ENCODE data around the gene TRPM1.
A peak's percentile ranks its signal among the peaks of the same experiment; 100 is the strongest.

Gene TRPM1

GRCh38 chr15:31084176-31084575 lies 17.3 kb downstream of the TRPM1 start:
- Histone ChIP-seq H3K36me3 (replicated peaks; ENCODE audit: insufficient read depth, low read length) (no peaks in the 10 kb centered on the region), H3K9ac (ENCODE audit: low read length) (no peak overlapping the region), H4K20me1 (ENCODE audit: insufficient read depth, low read length) (no peaks in the 10 kb centered on the region), H3K27me3 (replicated peaks; ENCODE audit: insufficient read depth, low read length) (no peaks in the 10 kb centered on the region), H3K9me3 (replicated peaks; ENCODE audit: insufficient read depth, low read length) (no peaks in the 10 kb centered on the region), H3K79me2 (ENCODE audit: low read length) (no peaks in the 10 kb centered on the region), H2AFZ (ENCODE audit: low read length) (no peak overlapping the region), H3K27ac (ENCODE audit: low read length) (peak overlapping the region; percentile 93; the same call in 1 of the 2 replicates), H3K4me1 (ENCODE audit: low read length) (peaks cover 56% of the 10 kb centered on the region), H3K9me2 (replicated peaks; ENCODE audit: insufficient read depth, low read length) (no peaks in the 10 kb centered on the region), H3F3A (ENCODE audit: insufficient read depth, low read length) (peaks cover 32% of the 10 kb centered on the region), H3K4me2 (ENCODE audit: low read depth, low read length) (peak overlapping the region; percentile 85), H3K4me3 (ENCODE audit: low read length) (no peak overlapping the region)
- TF ChIP-seq EZH2phosphoT487 (IDR thresholded peaks at IDR 0.05; ENCODE audit: low read length) (no peak), EZH2 (optimal IDR thresholded peaks at IDR 0.05; ENCODE audit: low read depth, low read length) (no peak), CTCF (IDR thresholded peaks at IDR 0.05; ENCODE audit: low read length) (no peak)
- DNase-seq, result no peak

- Histone ChIP-seq H3F3A (ENCODE audit: insufficient read depth, low read length) (peaks cover 32% of the 10 kb centered on the region), H2AFZ (ENCODE audit: low read length) (no peak overlapping the region), H3K4me2 (ENCODE audit: low read depth, low read length) (peak overlapping the region; percentile 85), H3K9me3 (replicated peaks; ENCODE audit: insufficient read depth, low read length) (no peaks in the 10 kb centered on the region), H3K79me2 (ENCODE audit: low read length) (no peaks in the 10 kb centered on the region), H3K9me2 (replicated peaks; ENCODE audit: insufficient read depth, low read length) (no peaks in the 10 kb centered on the region), H3K27ac (ENCODE audit: low read length) (peak overlapping the region; percentile 93), H3K4me3 (ENCODE audit: low read length) (peak overlapping the region; percentile 9; the same call in 1 of the 2 replicates), H3K4me1 (ENCODE audit: low read length) (peaks cover 64% of the 10 kb centered on the region), H3K36me3 (replicated peaks; ENCODE audit: insufficient read depth, low read length) (no peaks in the 10 kb centered on the region), H3K9ac (ENCODE audit: low read length) (peak overlapping the region; percentile 29), H4K20me1 (ENCODE audit: insufficient read depth, low read length) (no peaks in the 10 kb centered on the region), H3K27me3 (replicated peaks; ENCODE audit: insufficient read depth, low read length) (no peaks in the 10 kb centered on the region)
- TF ChIP-seq CTCF (IDR thresholded peaks at IDR 0.05; ENCODE audit: low read length) (no peak), EZH2phosphoT487 (IDR thresholded peaks at IDR 0.05; ENCODE audit: low read length) (no peak), EZH2 (optimal IDR thresholded peaks at IDR 0.05; ENCODE audit: low read depth, low read length) (no peak)
- DNase-seq, result peak; percentile 95
These were observed 18.1 kb downstream of the TRPM1 start for GRCh38 chr15:31083370-31083780.

GRCh38 chr15:31082771-31083369 lies 18.7 kb downstream of the TRPM1 start:
- peaks cover 32% of the 10 kb centered on the region for H3F3A ChIP-seq (ENCODE audit: insufficient read depth, low read length)
- no peaks in the 10 kb centered on the region for H3K79me2 ChIP-seq (ENCODE audit: low read length)
- no peak overlapping the region for H3K4me3 ChIP-seq (ENCODE audit: low read length)
- TF ChIP-seq CTCF (IDR thresholded peaks at IDR 0.05; ENCODE audit: low read length), result no peak
- no peak for TF ChIP-seq EZH2phosphoT487 (IDR thresholded peaks at IDR 0.05; ENCODE audit: low read length)
- no peak for TF ChIP-seq EZH2 (optimal IDR thresholded peaks at IDR 0.05; ENCODE audit: low read depth, low read length)
- no peaks in the 10 kb centered on the region for H3K9me2 ChIP-seq (replicated peaks; ENCODE audit: insufficient read depth, low read length)
- H3K9me3 ChIP-seq (replicated peaks; ENCODE audit: insufficient read depth, low read length), result no peaks in the 10 kb centered on the region
- peak overlapping the region; percentile 85 for H3K4me2 ChIP-seq (ENCODE audit: low read depth, low read length)
- no peaks in the 10 kb centered on the region for H3K36me3 ChIP-seq (replicated peaks; ENCODE audit: insufficient read depth, low read length)
- peak overlapping the region; percentile 7; the same call in 1 of the 2 replicates for H2AFZ ChIP-seq (ENCODE audit: low read length)
- H3K27ac ChIP-seq (ENCODE audit: low read length), result peak overlapping the region; percentile 93
- no peaks in the 10 kb centered on the region for H3K27me3 ChIP-seq (replicated peaks; ENCODE audit: insufficient read depth, low read length)
- peaks cover 69% of the 10 kb centered on the region for H3K4me1 ChIP-seq (ENCODE audit: low read length)
- peak; percentile 73 for DNase-seq
- no peaks in the 10 kb centered on the region for H4K20me1 ChIP-seq (ENCODE audit: insufficient read depth, low read length)
- H3K9ac ChIP-seq (ENCODE audit: low read length), result peak overlapping the region; percentile 29
